GM21786 (cell line): ENCODE measurements around the gene NPIPA7.
"Not testable (repeated sequence)": the region's sequence is repeated elsewhere in the genome, so short reads cannot be mapped to it uniquely, and the experiment has no call there.

Experiments used
- ATAC-seq: cut with Tn5 transposase; IDR thresholded peaks from one replicate; pipeline ENCODE4 v1.9.1; 2021; ENCODE audit not compliant: unreplicated experiment

The NPIPA7 gene

DNA sequence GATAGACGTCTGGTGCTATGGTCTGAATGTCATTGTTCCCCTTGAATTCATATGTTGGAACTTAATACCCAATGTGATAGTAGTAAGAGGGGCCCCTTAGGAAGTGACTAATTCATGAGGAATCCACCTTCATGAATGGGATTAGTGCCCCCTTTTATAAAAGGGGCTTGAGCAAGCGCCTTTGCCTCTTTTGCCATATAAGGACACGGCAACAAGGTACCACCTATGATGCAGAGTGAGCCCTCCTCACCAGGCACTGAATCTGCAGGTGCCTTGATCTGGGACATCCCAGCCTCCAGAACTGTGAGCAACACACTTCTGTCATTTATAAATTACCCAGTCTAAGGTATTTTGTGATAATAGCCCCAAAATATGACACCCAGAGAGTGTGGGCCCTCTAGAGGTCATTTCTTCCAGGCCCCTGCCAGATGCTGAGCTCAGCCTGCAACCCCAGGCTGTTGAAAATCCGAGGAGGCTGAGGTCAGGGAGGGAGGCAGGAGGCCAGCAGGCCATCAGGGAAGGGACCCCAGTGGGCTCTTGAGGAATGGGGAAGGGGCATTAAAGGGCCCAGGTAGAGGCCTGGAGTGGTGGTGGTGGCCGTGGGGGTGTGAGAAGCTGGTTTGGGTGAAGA lies 39.1 kb downstream of the NPIPA7 start:
- not testable (repeated sequence) for ATAC-seq

DNA sequence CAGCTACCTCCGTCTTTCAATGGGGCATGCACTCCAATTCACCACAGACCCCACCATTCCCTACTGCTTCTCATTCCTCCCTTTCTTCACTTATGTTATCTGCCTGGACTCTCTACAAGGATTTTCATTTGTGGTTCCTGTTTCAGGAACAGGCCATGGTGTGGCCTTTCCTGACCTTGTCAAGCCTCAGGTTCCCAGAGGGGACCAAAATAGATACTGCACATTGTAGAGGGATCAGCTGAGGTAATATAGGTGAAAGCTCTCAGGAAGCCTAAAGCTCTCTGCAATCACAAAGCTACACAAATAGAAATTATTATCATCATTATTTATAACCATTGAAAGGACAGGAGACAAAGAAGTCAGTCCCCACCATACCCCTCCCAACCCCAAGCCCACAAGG lies 41.6 kb downstream of the NPIPA7 start:
- ATAC-seq, result not testable (repeated sequence)

DNA sequence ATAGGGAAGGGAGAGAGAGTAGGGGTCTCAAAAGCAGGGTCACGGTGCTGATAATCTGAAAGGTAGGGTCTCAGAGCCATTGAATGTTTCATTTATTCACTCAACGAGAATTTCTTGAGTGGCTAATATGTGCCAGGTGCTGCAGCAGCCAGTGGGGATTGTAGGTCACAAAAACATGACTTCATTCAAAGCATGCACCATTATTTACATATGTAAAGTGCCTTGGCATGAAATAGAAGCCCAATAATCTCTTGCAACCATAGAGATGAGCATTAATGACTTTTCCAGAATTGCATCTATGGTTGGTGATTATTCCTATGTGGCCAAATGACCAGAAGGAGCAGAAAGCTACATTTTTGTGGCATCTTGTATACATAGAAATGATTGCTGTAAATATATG lies 46.2 kb downstream of the NPIPA7 start:
- ATAC-seq, result not testable (repeated sequence)

DNA sequence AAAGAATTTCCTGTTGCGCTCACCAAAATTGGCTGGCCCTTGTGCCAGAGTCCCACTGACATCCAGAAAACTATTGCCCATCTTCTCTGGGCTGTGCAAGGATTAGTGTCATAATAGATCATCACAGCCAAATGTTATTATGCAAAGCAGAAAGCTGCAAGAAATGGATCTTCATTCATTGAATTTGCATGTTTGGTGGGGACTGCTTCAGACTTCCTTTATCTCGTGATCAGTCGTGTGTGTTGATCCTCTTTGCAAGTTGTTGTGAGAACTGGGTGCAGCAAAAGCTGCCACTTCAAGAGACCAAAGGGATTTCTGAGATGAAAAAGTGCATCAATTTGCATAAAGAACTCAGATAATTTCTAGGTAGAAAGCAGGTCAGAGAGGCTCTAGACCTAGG lies 52.2 kb downstream of the NPIPA7 start:
- not testable (repeated sequence) for ATAC-seq

DNA sequence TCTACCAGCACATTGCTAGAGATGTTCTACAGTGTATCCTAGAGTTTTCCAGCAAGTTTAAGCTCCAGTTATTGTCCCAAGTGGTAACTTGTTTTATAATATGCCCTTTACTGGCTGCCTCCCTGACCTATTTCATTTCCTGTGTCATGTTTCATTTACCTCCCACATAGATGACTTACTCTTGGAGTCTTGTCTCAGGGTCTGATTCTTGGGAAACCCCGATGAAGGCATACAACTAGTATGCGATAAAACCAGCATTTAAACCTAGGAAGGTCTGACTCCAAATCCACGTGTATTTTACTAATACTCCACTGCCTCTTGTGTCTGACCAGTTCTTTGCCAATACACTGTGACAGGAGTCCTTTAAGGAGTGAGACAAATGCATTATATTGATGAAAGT lies 55.8 kb downstream of the NPIPA7 start:
- ATAC-seq, result not testable (repeated sequence)

DNA sequence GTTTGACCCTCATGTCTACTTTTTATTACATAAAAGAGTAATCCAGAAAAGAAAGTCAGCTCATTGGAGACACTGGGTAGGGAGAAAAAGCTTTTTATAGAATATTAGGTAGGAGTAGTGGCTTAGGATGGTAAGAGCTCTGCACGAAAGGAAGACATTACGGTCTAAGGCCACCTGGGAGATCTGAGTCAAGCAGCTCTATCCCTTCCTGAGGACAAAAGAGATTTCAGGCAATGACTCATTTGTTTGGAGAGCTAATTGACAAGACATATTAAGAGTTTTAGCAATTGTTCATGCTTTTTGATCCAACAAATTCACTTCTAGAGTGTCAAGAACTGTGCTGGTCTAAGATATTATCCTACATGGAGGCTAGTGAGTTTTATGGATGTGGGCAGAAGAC lies 62.5 kb downstream of the NPIPA7 start:
- not testable (repeated sequence) for ATAC-seq
